Activated naive CD8-positive, alpha-beta T cell treated with anti-CD3 and anti-CD28 coated beads, Interleukin-2, amount 50 U/mL, for 24 hours (primary cell): ENCODE results near the gene PRKD2.

Source experiments
- ATAC-seq: fragments of 150-1000 bp; cut with Tn5 transposase; one replicate; pipeline ENCODE4 v1.10.0; 2021
- DNase-seq: peaks from one replicate; pipeline ENCODE4 v3.0.0; 2021
- H3K27ac Mint-ChIP-seq: one replicate; pipeline ENCODE4 v1.8.0; 2021; ENCODE audit warnings: mild to moderate bottlenecking, mixed read lengths
- H3K27me3 Mint-ChIP-seq: one replicate; pipeline ENCODE4 v1.8.0; 2021; ENCODE audit warnings: mixed read lengths
- H3K36me3 Mint-ChIP-seq: one replicate; pipeline ENCODE4 v1.8.0; 2021; ENCODE audit warnings: low read depth, mixed read lengths
- H3K4me1 Mint-ChIP-seq: one replicate; pipeline ENCODE4 v1.8.0; 2021; ENCODE audit warnings: mixed read lengths
- H3K4me3 Mint-ChIP-seq: one replicate; pipeline ENCODE4 v1.8.0; 2021; ENCODE audit warnings: mild to moderate bottlenecking, moderate library complexity, mixed read lengths
- H3K9me3 Mint-ChIP-seq: one replicate; pipeline ENCODE4 v1.8.0; 2021; ENCODE audit warnings: mixed read lengths

PRKD2 gene

GRCh38 chr19:46723471-46723870 lies 6.6 kb upstream of the PRKD2 start:
- no peaks in the 10 kb centered on the region for H3K27me3 Mint-ChIP-seq
- no peak overlapping the region for H3K4me3 Mint-ChIP-seq
- ATAC-seq (no peak), DNase-seq (no peak)
- H3K36me3 Mint-ChIP-seq = peaks cover 33% of the 10 kb centered on the region
- H3K9me3 Mint-ChIP-seq = no peaks in the 10 kb centered on the region
- H3K4me1 Mint-ChIP-seq = peaks cover 21% of the 10 kb centered on the region
- H3K27ac Mint-ChIP-seq = no peak overlapping the region

GRCh38 chr19:46723023-46723461 lies 6.1 kb upstream of the PRKD2 start:
- no peak overlapping the region for H3K27ac Mint-ChIP-seq
- H3K36me3 Mint-ChIP-seq = peaks cover 32% of the 10 kb centered on the region
- no peaks in the 10 kb centered on the region for H3K27me3 Mint-ChIP-seq
- H3K4me3 Mint-ChIP-seq = no peak overlapping the region
- H3K9me3 Mint-ChIP-seq = no peaks in the 10 kb centered on the region
- ATAC-seq (no peak), DNase-seq (no peak)
- peaks cover 25% of the 10 kb centered on the region for H3K4me1 Mint-ChIP-seq

- Mint-ChIP-seq H3K27ac (no peak overlapping the region), H3K9me3 (no peaks in the 10 kb centered on the region), H3K27me3 (no peaks in the 10 kb centered on the region), H3K4me3 (no peak overlapping the region), H3K36me3 (peaks cover 31% of the 10 kb centered on the region), H3K4me1 (peaks cover 30% of the 10 kb centered on the region)
- no peak for DNase-seq
- ATAC-seq = no peak
These were observed 5.6 kb upstream of the PRKD2 start for GRCh38 chr19:46722421-46723022.

GRCh38 chr19:46722004-46722380 lies 5.1 kb upstream of the PRKD2 start:
- Mint-ChIP-seq H3K27ac (no peak overlapping the region), H3K27me3 (no peaks in the 10 kb centered on the region), H3K4me3 (no peak overlapping the region), H3K4me1 (peaks cover 30% of the 10 kb centered on the region), H3K9me3 (no peaks in the 10 kb centered on the region), H3K36me3 (peaks cover 30% of the 10 kb centered on the region)
- no peak for ATAC-seq
- DNase-seq = no peak

- DNase-seq = no peak
- no peak overlapping the region for H3K27ac Mint-ChIP-seq
- no peak for ATAC-seq
- H3K4me1 Mint-ChIP-seq = peaks cover 30% of the 10 kb centered on the region
- H3K36me3 Mint-ChIP-seq = peaks cover 27% of the 10 kb centered on the region
- no peaks in the 10 kb centered on the region for H3K9me3 Mint-ChIP-seq
- H3K4me3 Mint-ChIP-seq = no peak overlapping the region
- no peaks in the 10 kb centered on the region for H3K27me3 Mint-ChIP-seq
These were observed 4.5 kb upstream of the PRKD2 start for GRCh38 chr19:46721269-46722003.

- Mint-ChIP-seq H3K27ac (no peak overlapping the region), H3K4me1 (peaks cover 30% of the 10 kb centered on the region), H3K4me3 (no peak overlapping the region), H3K27me3 (no peaks in the 10 kb centered on the region), H3K9me3 (no peaks in the 10 kb centered on the region), H3K36me3 (peaks cover 21% of the 10 kb centered on the region)
- DNase-seq (no peak), ATAC-seq (no peak)
These were observed 3.8 kb upstream of the PRKD2 start for GRCh38 chr19:46720503-46721239.

GRCh38 chr19:46719629-46720502 lies 3.0 kb upstream of the PRKD2 start:
- Mint-ChIP-seq H3K27ac (no peak overlapping the region), H3K4me1 (peaks cover 36% of the 10 kb centered on the region), H3K4me3 (no peak overlapping the region), H3K27me3 (no peaks in the 10 kb centered on the region), H3K36me3 (peaks cover 18% of the 10 kb centered on the region), H3K9me3 (no peaks in the 10 kb centered on the region)
- DNase-seq = no peak
- no peak for ATAC-seq

- no peaks in the 10 kb centered on the region for H3K9me3 Mint-ChIP-seq
- H3K4me3 Mint-ChIP-seq = peak overlapping the region; percentile 93
- ATAC-seq (no peak), DNase-seq (no peak)
- H3K4me1 Mint-ChIP-seq = peaks cover 38% of the 10 kb centered on the region
- no peaks in the 10 kb centered on the region for H3K27me3 Mint-ChIP-seq
- H3K27ac Mint-ChIP-seq = peak overlapping the region; percentile 90
- peaks cover 13% of the 10 kb centered on the region for H3K36me3 Mint-ChIP-seq
These were observed 2.2 kb upstream of the PRKD2 start for GRCh38 chr19:46718934-46719622.

- DNase-seq (peak; percentile 71), ATAC-seq (peak; percentile 34)
- peak overlapping the region; percentile 93 for H3K4me3 Mint-ChIP-seq
- H3K27ac Mint-ChIP-seq = peak overlapping the region; percentile 90
- no peaks in the 10 kb centered on the region for H3K27me3 Mint-ChIP-seq
- peaks cover 13% of the 10 kb centered on the region for H3K36me3 Mint-ChIP-seq
- H3K4me1 Mint-ChIP-seq = peaks cover 38% of the 10 kb centered on the region
- H3K9me3 Mint-ChIP-seq = no peaks in the 10 kb centered on the region
These were observed 1.4 kb upstream of the PRKD2 start for GRCh38 chr19:46718157-46718933.

- Mint-ChIP-seq H3K9me3 (no peaks in the 10 kb centered on the region), H3K4me3 (peak overlapping the region; percentile 93), H3K4me1 (peaks cover 39% of the 10 kb centered on the region), H3K27ac (peak overlapping the region; percentile 90), H3K27me3 (no peaks in the 10 kb centered on the region), H3K36me3 (peaks cover 13% of the 10 kb centered on the region)
- peak; percentile 31 for ATAC-seq
- DNase-seq = peak; percentile 28
These were observed 816 bp upstream of the PRKD2 start for GRCh38 chr19:46717716-46718143.

GRCh38 chr19:46716672-46717033 lies 261 bp downstream of the PRKD2 start:
- H3K27ac Mint-ChIP-seq = peak overlapping the region; percentile 86
- DNase-seq (no peak), ATAC-seq (no peak)
- no peaks in the 10 kb centered on the region for H3K27me3 Mint-ChIP-seq
- peaks cover 13% of the 10 kb centered on the region for H3K36me3 Mint-ChIP-seq
- H3K9me3 Mint-ChIP-seq = no peaks in the 10 kb centered on the region
- peak overlapping the region; percentile 93 for H3K4me3 Mint-ChIP-seq
- H3K4me1 Mint-ChIP-seq = peaks cover 39% of the 10 kb centered on the region

- DNase-seq = peak; percentile 21
- peak overlapping the region; percentile 86 for H3K27ac Mint-ChIP-seq
- H3K4me3 Mint-ChIP-seq = peak overlapping the region; percentile 93
- peaks cover 13% of the 10 kb centered on the region for H3K36me3 Mint-ChIP-seq
- ATAC-seq = no peak
- no peaks in the 10 kb centered on the region for H3K9me3 Mint-ChIP-seq
- H3K4me1 Mint-ChIP-seq = peaks cover 39% of the 10 kb centered on the region
- no peaks in the 10 kb centered on the region for H3K27me3 Mint-ChIP-seq
These were observed 791 bp downstream of the PRKD2 start for GRCh38 chr19:46715975-46716671.

- H3K9me3 Mint-ChIP-seq = no peaks in the 10 kb centered on the region
- peak overlapping the region; percentile 93 for H3K4me3 Mint-ChIP-seq
- peaks cover 39% of the 10 kb centered on the region for H3K4me1 Mint-ChIP-seq
- no peaks in the 10 kb centered on the region for H3K27me3 Mint-ChIP-seq
- DNase-seq (no peak), ATAC-seq (no peak)
- H3K27ac Mint-ChIP-seq = peak overlapping the region; percentile 86
- H3K36me3 Mint-ChIP-seq = peaks cover 11% of the 10 kb centered on the region
These were observed 1.3 kb downstream of the PRKD2 start for GRCh38 chr19:46715620-46715974.
